ENCODE data around the gene HSPA12B.
"Not testable (repeated sequence)": the region's sequence is repeated elsewhere in the genome, so short reads cannot be mapped to it uniquely, and the experiment has no call there.

HSPA12B gene

GRCh38 chr20:3786126-3786484 is 53.6 kb downstream of the HSPA12B start:
- DNase-seq (ENCODE audit: low read depth, low spot score) = no peak

GRCh38 chr20:3786665-3787323 is 54.3 kb downstream of the HSPA12B start, which contains the start of gene CENPB:
Gene CENPB, minus strand, starts transcription at chr20:3786740. Its CDS starts 257 bp downstream, at chr20:3786483.
- peak; percentile 85 for DNase-seq (ENCODE audit: low read depth, low spot score)

GRCh38 chr20:3787324-3788014 is 55.0 kb downstream of the HSPA12B start:
- no peak for DNase-seq (ENCODE audit: low read depth, low spot score)

- no peak for DNase-seq (ENCODE audit: low read depth, low spot score)
Measured at GRCh38 chr20:3788685-3789155, 56.2 kb downstream of the HSPA12B start.

- not testable (repeated sequence) for DNase-seq (ENCODE audit: low read depth, low spot score)
Measured at GRCh38 chr20:3789201-3789600, 56.7 kb downstream of the HSPA12B start.

- DNase-seq (ENCODE audit: low read depth, low spot score) = not testable (repeated sequence)
Measured at GRCh38 chr20:3794168-3794567, 61.7 kb downstream of the HSPA12B start.

- no peak for DNase-seq (ENCODE audit: low read depth, low spot score)
Measured at GRCh38 chr20:3794701-3795420, 62.4 kb downstream of the HSPA12B start.

GRCh38 chr20:3795511-3796468 is 63.3 kb downstream of the HSPA12B start, which contains the start of gene CDC25B:
Gene CDC25B, plus strand, starts transcription at chr20:3796310. Its CDS starts 222 bp downstream, at chr20:3796532.
- DNase-seq (ENCODE audit: low read depth, low spot score) = peak; percentile 79

GRCh38 chr20:3796477-3797225 is 64.2 kb downstream of the HSPA12B start:
- DNase-seq (ENCODE audit: low read depth, low spot score) = no peak

GRCh38 chr20:3797226-3797545 is 64.7 kb downstream of the HSPA12B start:
- DNase-seq (ENCODE audit: low read depth, low spot score) = no peak

GRCh38 chr20:3797592-3798372 is 65.3 kb downstream of the HSPA12B start:
- no peak for DNase-seq (ENCODE audit: low read depth, low spot score)

GRCh38 chr20:3798373-3798768 is 65.9 kb downstream of the HSPA12B start:
- no peak for DNase-seq (ENCODE audit: low read depth, low spot score)

- no peak for DNase-seq (ENCODE audit: low read depth, low spot score)
Measured at GRCh38 chr20:3798908-3799248, 66.4 kb downstream of the HSPA12B start.

GRCh38 chr20:3800256-3800877 is 67.9 kb downstream of the HSPA12B start:
- no peak for DNase-seq (ENCODE audit: low read depth, low spot score)

- no peak for DNase-seq (ENCODE audit: low read depth, low spot score)
Measured at GRCh38 chr20:3800878-3801260, 68.4 kb downstream of the HSPA12B start.

- no peak for DNase-seq (ENCODE audit: low read depth, low spot score)
Measured at GRCh38 chr20:3801299-3801698, 68.8 kb downstream of the HSPA12B start.

GRCh38 chr20:3801846-3802245 is 69.4 kb downstream of the HSPA12B start:
- DNase-seq (ENCODE audit: low read depth, low spot score) = no peak

Data from activated naive CD8-positive, alpha-beta T cell treated with anti-CD3 and anti-CD28 coated beads, Interleukin-2, amount 50 U/mL, for 16 hours (primary cell).